PFSK-1 (cell line): ENCODE measurements around the gene FOSB.

Source experiments
- FOXP2 ChIP-seq: optimal IDR thresholded peaks from 2 replicates; pipeline ENCODE3; 2011; ENCODE audit warnings: borderline replicate concordance, control low read depth, inconsistent platforms; ENCODE audit not compliant: insufficient read depth; ENCODE audit errors: extremely low read length, extremely low read depth
- POLR2AphosphoS5 ChIP-seq: IDR thresholded peaks from 2 replicates; pipeline ENCODE4 v1.6.1; 2012; ENCODE audit warnings: low read depth, mild to moderate bottlenecking, control low read depth, low read length, moderate library complexity
- REST ChIP-seq, 2 experiments: IDR thresholded peaks; 2 replicates each; pipeline versions ENCODE4 v1.6.1 to v1.8.0; 2011 to 2012; ENCODE audit warnings: low read depth in 2 of 2, low read length in 2 of 2, control low read depth in 1 of 2, inconsistent platforms in 1 of 2, mild to moderate bottlenecking in 1 of 2, moderate library complexity in 1 of 2; ENCODE audit not compliant: insufficient read depth in 1 of 2
- SIN3A ChIP-seq: IDR thresholded peaks from 2 replicates; pipeline ENCODE4 v1.6.1; 2012; ENCODE audit warnings: mild to moderate bottlenecking, low read length, moderate library complexity, borderline replicate concordance; ENCODE audit not compliant: insufficient read depth
- TAF1 ChIP-seq: IDR thresholded peaks from 2 replicates; pipeline ENCODE4 v1.6.1; 2012; ENCODE audit warnings: low read length, control low read depth, borderline replicate concordance; ENCODE audit not compliant: insufficient read depth

FOSB gene

GRCh38 chr19:45499196-45500180 is 31.7 kb downstream of the FOSB start:
- TF ChIP-seq SIN3A (no peak), REST (IDR thresholded peaks at IDR 0.05; ENCODE audit: insufficient read depth in 1 of 2, low read depth in 2 of 2, low read length in 2 of 2) (no peak), TAF1 (no peak), POLR2AphosphoS5 (no peak), FOXP2 (no peak)

GRCh38 chr19:45500918-45501729 is 33.3 kb downstream of the FOSB start:
- TF ChIP-seq FOXP2 = no peak

- TF ChIP-seq POLR2AphosphoS5 (no peak), TAF1 (no peak), SIN3A (no peak), REST (IDR thresholded peaks at IDR 0.05; ENCODE audit: insufficient read depth in 1 of 2, low read depth in 2 of 2, low read length in 2 of 2) (no peak), FOXP2 (no peak)
Measured at GRCh38 chr19:45501730-45502014, 33.9 kb downstream of the FOSB start.

- TF ChIP-seq REST (IDR thresholded peaks at IDR 0.05; ENCODE audit: insufficient read depth in 1 of 2, low read depth in 2 of 2, low read length in 2 of 2) (no peak), POLR2AphosphoS5 (no peak), SIN3A (no peak), FOXP2 (no peak), TAF1 (no peak)
Measured at GRCh38 chr19:45502111-45502510, 34.3 kb downstream of the FOSB start.

- no peak for TF ChIP-seq POLR2AphosphoS5
- no peak for TF ChIP-seq REST (IDR thresholded peaks at IDR 0.05; ENCODE audit: insufficient read depth in 1 of 2, low read depth in 2 of 2, low read length in 2 of 2)
- no peak for TF ChIP-seq TAF1
- TF ChIP-seq SIN3A = no peak
- TF ChIP-seq FOXP2 = no peak
Measured at GRCh38 chr19:45503909-45504308, 36.1 kb downstream of the FOSB start.
